ENCODE measurements around the gene LRRC49.
"Not testable (repeated sequence)": the region's sequence is repeated elsewhere in the genome, so short reads cannot be mapped to it uniquely, and the experiment has no call there.

LRRC49 gene, protein sequence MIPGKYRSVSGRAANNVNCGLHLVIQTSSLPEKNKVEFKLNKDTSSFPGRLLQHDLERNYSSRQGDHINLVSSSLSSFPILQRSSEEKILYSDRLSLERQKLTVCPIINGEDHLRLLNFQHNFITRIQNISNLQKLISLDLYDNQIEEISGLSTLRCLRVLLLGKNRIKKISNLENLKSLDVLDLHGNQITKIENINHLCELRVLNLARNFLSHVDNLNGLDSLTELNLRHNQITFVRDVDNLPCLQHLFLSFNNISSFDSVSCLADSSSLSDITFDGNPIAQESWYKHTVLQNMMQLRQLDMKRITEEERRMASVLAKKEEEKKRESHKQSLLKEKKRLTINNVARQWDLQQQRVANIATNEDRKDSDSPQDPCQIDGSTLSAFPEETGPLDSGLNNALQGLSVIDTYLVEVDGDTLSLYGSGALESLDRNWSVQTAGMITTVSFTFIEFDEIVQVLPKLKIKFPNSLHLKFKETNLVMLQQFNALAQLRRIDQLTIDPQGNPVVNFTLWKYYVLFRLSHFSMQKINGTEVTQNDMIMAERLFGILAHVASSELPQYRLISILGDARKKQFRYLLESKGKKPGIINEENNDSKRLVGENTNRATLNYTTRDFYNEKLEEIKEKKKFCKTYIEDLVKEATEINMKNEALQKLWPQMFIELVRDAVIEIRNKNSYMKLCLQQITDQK
- 0.05 to 4.8 (median 0.31) reads per million in 17 experiments for total RNA-seq

DNA sequence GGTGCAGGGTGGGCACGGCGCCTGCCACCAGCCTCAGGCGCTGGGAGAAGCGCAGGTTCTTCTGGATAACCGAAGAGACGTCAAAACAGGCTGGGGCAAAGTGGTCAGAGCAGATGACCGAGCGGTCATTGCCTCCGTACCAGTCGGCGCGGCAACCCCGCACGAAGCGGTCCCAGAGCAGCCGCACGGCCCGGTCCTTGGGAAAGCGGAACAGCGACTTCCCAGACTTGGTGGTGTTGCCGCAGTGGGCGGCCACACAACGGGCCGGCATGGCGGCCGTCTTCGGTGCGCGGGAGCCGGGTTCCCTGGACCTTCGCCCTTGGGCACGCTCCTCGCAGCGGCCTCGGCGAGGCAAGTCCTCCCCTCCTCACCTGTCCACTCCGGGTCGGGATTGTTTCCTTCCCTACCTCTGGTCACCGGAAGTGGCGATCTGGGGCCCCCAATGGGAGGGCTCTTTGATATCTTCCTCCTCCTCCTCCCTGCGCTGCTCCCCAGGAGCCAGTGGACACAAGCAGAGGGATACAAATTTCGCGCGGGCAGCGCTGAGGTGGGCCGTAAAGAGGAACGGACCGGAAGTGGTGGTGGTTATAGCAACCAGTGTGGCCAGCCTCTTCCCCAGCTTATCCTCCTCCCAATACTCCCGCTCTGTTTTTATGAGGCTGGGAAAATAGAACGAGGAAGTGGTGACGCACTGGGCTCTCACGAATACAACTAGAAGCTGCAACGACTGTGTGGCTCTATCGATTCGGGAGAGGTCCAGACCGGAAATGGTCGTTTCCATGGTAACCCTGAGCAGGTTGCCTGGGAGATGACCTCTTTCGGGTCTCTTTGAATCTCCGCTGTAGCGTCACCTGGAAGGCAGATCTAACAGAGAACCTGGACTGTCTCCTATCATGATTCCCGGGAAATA lies at the start of gene LRRC49, which contains the start of gene THAP10:
Gene LRRC49 (plus strand): TSS at position 825 of the 910 bp plus-strand sequence. CDS start 69 bp downstream, at position 894.
Gene THAP10 (minus strand): TSS at position 432 of the 910 bp plus-strand sequence. CDS start 161 bp downstream, at position 271.
- peak; percentile 83 to 89 (median 86) for DNase-seq

DNA sequence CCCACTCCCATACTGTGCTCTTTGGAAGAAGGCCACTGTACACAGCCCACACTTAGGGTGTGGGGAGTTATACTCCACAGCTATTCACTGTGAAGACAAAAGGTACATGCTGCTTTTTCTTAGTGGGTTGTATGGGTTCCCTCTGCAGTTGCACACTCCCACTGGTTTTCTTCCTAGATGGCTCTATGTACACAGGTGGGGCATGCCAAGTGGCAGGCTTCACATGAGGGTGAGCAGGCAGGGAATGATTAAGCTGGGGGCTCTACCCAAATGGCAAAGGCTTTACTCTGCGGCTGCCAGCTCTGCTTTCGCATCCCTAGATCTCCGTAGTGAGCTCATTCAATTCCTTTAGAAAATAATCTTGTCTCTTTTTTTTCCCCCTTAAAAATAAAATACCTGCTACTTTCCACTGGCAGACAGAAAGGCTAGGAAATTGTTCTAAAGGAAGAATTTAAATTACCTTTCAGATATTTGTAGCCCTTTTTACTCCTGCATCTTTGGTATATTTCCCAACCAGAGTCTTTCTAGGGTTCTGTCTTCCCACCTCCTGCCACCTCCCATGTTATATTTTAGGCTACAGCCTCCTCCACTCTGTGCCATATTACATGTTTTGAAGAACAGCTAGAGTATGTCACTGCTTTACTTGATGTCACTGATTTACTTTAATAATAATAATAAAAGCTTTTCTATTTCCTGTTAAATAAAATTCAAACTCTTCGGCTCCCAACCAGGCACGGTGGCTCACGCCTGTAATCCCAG lies 46.8 kb upstream of the LRRC49 start:
- no peak for DNase-seq

DNA sequence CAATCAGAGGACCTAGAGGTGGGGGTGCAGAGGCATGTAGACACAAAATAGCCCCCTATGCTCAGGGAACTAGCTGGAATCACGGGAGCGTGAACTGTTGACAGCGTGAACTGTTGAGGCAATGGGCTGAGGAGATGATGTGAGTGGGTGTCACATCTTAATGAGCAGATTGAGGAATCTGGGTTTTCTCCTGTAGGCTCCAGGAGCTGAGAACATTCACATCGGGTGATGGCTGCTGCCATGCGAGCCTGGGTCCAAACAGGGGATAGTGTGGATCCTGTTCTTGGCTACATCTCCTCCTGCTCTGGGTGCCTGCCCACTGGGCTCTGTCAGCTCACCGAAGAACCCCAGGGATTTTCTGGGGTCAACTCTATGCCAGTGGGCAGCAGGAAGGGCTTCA lies 40.7 kb upstream of the LRRC49 start:
- DNase-seq = no peak

DNA sequence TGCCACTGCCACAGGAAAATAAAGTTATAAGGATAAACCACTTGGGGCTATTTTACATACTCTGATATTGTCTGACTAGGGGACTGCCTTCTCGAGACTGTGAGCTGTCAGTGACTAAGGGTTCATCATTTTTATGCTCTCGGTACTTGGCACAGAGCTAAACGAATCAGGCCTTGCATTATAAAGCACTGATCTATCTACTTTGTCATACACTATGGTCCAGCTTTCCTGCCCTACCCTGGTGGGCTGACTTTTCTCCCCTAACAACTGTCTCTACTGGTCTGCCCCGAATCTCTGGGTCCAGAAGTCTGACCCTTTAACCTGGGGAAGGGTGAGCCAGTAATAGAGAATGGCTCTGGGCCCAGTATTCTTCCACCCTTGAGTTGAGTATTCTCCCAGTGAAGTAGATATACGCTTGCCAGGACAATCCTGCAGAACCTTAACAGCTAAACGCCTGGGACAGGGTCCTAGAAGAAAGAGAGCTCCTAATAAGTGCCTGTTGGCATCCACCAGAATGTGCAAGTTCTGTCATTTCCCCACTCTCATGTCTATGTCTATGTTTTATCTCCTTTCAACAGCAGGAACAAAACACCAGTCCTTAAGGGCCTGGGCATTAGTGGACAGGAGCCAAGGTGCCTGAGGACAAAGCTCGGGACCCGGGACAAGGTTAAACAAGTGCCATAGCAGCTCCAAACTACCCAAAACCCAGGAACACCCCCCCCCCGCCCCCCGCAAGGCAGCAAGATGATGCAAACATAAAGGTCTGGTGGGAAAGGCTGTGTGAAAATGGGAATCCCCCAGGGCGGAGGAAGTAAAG lies 39.9 kb upstream of the LRRC49 start:
- no peak for DNase-seq

DNA sequence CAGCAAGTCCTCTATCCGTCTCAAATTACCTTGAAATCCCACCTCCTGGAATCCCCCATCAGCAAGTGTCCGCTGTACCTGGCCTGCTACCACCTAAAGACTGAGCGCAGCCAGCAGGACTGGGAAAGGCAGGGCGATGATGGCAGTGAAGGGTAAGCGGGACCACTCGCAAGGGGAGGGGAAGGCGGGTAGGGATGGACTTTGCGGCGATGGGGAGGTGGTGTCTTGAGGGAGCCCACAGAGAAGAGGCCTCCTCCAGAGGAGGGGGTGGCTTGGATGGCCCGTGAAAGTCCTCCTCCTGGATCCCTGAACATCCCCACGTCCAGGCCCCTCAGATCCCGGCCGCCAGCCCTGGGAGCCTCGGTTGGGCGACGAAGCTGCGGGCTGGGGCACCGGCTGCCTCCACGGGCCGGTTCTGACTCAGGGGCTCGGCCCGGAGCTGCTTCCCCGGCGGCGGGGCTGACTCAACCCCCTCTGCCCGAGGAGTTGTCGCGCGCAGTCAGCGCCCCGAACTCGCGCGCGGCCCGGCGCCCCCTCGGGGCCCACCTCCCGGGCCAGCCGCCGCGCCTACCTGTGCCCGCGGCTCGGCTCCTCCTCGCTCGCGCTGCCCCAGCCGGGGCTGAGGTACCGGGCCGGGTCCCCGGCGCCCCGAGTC lies 39.2 kb upstream of the LRRC49 start:
- peak in 1 of 4 experiments; percentile 6 for DNase-seq

DNA sequence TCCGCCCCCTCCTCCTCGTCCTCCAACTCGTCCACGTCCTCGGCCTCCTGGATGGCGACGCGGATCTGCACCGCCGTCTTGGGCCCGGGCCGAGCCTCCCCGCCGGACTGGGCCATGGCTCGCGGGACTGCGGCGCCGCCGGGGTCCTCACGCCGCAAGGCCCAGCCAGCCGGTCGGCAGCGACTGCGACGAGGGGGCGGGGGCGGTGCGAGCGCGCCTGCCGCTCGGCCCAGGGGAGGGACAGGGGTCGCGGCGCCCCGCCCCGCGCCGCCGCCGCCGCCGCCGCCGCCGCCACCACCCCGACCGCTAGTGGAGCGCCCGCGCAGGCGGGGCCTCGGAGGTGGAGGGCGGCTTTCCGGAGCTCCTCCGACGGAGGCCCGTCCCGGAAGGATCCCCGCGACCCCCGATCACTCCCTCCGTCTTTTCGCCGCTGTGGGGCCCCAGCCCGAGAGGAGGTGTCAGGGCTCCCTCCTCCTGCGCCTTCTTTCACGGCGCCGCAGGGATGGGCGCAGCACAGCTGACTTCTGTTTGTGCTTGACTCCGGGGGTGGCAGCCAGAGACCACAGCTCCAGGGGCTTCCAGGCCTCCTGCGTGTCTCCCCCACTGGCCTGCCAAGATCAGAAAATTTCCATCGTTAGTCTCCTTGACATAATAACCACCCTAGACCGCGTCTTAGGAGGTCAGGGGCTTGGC lies 38.5 kb upstream of the LRRC49 start, which contains the start of gene LARP6:
Gene LARP6 (minus strand): TSS at position 185 of the 693 bp plus-strand sequence. CDS start 69 bp downstream, at position 116.
- peak in 2 of 4 experiments; percentile 11 to 32 for DNase-seq

DNA sequence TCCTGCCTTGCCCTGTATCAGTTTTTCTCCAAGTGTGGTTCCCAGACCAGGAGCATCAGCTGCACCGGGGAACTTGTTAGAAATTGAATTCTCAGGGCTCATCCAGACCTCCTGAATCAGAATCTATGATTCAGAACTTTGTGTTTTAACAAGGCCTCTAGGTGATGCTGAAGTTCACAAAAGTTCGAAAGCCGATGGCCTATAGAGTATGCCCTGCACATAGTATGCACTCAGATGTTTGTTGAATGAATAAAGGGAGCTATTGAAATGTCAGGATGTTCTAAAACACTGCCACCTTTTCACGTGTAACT lies 38.0 kb upstream of the LRRC49 start:
- DNase-seq = no peak

DNA sequence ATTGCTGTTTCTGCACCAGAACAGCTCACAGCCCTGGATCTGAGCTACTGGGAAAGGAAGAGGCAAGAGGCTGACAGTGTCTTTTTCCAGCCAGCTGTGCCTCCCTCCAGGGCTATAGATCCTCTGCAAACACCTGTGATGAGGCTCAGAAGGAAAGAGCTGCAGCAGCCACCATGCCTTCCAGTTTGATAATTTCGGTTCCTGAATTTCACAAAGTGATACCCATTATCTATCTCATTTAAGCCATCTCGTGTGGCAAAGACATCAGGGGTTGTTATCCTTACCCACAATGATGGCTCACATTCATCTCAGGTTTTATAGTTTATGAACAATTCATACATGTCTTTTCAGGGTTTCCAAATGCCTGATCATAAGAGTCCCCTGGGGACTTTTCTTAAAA lies 36.9 kb upstream of the LRRC49 start:
- no peak for DNase-seq

DNA sequence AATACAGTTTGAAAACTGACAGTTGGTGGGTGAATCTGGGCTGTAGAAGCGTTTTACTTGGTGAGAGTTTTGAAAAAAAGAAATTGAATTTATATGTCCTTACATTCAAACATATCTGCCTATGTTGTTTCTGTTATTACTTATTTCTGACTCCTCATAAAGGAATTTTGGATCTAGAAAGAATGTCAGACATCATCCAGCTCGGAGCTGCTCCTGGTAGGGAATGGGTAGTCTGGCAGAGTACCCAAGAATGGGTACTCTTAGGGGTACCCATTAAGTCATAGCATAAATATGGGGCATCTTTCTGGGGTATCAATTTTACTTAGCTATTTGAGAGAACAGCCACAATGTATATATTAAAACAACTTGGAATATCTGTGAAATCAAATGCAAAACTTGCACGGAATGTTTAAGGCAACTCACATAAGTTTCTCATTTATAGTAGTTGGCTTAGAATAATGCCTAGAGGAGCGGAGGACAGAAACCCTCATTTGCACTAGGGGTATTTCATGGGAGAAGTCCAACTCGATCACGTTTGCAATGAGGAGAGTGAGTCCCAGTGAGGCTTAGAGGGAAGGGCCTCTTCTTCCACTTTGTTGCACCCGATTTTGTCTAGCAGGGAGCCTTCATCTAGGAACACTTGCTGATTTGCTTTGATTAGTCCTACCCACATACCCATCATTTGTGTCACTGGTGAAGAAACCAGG lies 36.3 kb upstream of the LRRC49 start:
- no peak for DNase-seq

DNA sequence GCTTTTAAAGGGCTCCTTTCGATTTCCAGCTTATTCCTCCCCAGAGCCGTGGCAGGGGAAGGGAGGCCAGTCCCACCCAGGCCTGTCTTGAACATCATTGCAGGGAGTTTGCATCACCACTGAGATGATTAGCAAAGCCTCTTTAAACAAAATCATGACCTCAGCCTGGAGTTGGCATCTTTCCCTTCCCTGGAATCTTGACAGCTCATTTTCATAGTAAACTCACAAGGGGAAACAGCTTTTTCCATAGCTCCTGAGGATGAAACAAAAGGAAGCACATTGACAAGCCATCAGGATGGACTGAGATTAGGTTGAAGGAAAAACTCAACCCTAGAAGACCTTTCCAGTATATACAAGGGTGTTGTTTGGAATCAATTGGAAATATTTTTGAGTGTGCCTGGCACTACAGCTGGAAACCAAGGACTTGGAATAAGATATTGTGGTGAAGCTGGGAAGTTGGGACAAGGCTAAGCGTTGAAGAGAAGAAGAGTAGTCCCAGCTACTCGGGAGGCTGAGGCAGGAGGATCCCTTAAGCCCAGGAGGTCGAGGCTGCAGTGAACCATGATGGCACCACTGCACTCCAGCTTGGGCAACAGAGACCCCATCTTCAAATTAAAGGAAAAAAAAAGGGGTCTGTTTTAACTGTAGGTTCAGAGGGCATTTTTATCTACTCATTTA lies 35.6 kb upstream of the LRRC49 start:
- no peak for DNase-seq

DNA sequence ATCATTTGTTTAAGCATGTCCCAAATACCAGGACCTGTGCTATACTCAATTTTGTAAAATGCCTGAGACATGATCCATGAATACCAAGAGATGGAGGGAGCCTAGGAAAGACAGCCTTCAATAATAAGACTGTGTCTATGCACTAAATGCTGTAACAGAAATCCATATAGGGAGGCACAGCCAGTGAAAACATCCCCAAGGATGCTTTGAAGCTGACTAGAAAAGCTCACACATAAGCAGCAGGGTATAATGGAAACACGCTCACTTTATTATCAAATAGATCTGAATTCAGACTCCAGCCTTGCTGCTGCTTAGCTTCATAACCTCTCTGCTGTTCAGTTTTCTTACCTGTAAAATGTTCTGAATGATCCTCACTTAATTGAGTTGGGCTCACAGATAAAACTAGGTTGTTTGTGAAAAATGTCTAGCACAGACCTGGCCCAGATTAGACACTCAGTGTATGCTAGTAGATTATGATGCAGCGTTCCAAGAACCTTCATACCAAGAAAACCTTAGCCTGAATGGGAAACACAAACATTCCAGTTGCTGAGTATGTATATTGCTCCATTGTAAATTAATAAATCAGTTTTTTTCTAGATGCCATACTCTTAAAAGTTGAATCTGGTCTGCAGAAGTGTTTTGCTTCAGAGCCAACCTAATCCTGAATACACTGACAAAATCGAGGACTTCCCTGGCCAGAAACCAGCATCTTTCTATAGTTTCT lies 34.9 kb upstream of the LRRC49 start:
- DNase-seq = no peak

DNA sequence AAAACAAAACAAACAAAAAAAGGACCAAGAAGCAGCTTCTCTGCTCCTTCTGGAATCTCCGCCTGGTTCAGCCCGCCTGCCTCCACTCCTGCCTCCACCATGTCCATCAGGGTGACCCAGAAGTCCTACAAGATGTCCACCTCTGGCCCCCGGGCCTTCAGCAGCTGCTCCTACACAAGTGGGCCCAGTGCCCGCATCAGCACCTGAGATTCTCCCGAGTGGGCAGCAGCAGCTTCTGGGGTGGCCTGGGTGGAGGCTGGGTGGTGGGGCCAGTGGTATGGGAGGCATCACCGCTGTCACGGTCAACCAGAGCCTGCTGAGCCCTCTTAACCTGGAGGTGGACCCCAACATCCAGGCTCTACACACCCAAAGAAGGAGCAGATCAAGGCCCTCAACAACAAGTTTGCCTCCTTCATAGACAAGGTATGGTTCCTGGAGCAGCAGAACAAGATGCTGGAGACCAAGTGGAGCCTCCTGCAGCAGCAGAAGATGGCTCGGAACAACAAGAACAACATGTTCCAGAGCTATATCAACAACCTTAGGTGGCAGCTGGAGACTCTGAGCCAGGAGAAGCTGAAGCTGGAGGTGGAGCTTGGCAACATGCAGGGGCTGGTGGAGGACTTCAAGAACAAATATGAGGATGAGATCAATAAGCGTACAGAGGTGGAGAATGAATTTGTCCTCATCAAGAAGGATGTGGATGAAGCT lies 33.9 kb upstream of the LRRC49 start:
- not testable (repeated sequence) for DNase-seq

DNA sequence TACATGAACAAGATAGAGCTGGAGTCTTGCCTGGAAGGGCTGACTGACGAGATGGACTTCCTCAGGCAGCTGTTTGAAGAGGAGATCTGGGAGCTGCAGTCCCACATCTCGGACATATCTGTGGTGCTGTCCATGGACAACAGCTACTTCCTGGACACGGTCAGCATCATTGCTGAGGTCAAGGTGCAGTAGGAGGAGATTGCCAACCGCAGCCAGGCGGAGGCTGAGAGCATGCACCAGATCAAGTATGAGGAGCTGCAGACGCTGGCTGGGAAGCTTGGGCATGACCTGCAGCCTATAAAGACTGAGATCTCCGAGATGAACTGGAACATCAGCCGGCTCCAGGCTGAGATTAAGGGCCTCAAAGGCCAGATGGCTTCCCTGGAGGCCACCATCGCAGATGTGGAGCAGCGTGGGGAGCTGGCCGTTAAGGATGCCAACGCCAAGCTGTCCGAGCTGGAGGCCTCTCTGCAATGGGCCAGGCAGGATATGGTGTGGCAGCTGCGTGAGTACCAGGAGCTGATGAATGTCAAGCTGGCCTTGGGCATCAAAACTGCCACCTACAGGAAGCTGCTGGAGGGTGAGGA lies 33.2 kb upstream of the LRRC49 start:
- DNase-seq = no peak

DNA sequence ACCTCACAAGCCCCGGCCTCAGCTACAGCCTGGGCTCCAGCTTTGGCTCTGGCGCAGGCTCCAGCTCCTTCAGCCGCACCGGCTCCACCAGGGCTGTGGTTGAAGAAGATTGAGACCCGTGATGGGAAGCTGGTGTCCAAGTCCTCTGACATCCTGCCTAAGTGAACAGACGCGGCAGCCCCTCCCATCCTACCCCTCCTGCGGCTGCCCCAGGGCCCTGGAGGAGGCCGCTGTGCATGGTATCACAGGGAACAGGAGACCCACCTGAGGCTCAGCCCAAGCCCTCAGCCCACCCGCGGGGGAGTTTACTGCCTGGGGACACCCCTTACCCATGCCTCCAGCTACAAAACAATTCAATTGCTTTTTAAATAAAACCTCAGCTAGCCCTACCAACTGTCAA lies 32.6 kb upstream of the LRRC49 start:
- no peak for DNase-seq

DNA sequence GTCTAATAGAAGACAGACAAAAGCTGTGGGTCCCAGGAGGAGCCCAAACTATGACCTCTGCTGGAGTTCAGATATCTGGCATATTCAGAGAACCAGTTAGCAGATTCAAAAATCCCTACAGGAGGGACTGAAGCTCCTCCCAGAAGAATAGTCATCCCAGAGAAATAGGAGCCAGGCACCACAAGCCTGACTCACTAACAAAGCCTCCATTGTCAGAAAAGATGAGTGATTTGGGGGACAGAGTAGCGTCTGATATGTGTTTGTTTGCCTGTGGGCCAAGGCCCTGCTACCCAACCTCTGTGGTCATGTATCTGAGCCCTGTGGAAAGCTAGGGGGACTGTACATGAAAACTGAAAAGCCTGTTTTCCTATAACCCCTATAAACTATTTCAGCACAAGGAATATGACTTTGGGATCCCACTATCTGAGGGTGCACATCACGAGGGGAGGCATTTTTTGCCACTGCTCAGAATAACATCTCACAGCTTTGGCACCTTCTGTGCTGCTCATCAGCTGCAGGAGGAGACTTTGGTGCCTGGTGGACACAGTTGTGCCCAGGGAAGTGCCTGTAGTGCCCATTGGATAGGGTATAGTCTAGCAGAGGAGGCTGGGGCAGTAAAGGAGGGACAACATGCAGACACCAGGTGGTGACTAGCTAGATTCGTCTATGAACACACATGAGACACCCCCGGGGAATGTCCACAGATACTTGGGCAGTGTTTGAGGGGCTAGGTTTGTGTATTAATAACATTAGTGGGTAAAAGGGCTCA lies 29.0 kb upstream of the LRRC49 start:
- no peak for DNase-seq
